Parathyroid adenoma (tissue), 2 donors: ENCODE data around the gene LRP4.

Source experiments
- H2AFZ ChIP-seq: fragments of 300-600 bp; sonication (generic); one replicate; pipeline ENCODE4 v1.7.0; 2017; ENCODE audit warnings: antibody characterized with exemption, mild to moderate bottlenecking
- H3K27ac ChIP-seq: fragments of 300-600 bp; sonication (generic); one replicate; pipeline ENCODE4 v1.7.0; 2017
- H3K27me3 ChIP-seq: fragments of 300-600 bp; sonication (generic); one replicate; pipeline ENCODE4 v1.7.0; 2017; ENCODE audit warnings: low read length; ENCODE audit not compliant: control insufficient read depth, insufficient read depth
- H3K36me3 ChIP-seq: fragments of 300-600 bp; sonication (generic); one replicate; pipeline ENCODE4 v1.7.0; 2017; ENCODE audit warnings: low read length; ENCODE audit not compliant: control insufficient read depth, insufficient read depth
- H3K4me1 ChIP-seq: fragments of 300-600 bp; sonication (generic); one replicate; pipeline ENCODE4 v1.7.0; 2017; ENCODE audit warnings: control low read depth
- H3K4me2 ChIP-seq: fragments of 300-600 bp; sonication (generic); one replicate; pipeline ENCODE4 v1.7.0; 2017; ENCODE audit warnings: low read length
- H3K4me3 ChIP-seq: fragments of 300-600 bp; sonication (generic); one replicate; pipeline ENCODE4 v1.7.0; 2017; ENCODE audit warnings: low read depth, low read length
- H3K79me2 ChIP-seq: fragments of 300-600 bp; sonication (generic); one replicate; pipeline ENCODE4 v1.7.0; 2017; ENCODE audit warnings: control low read depth
- H3K9ac ChIP-seq: fragments of 300-600 bp; sonication (generic); one replicate; pipeline ENCODE4 v1.7.0; 2017; ENCODE audit warnings: mild to moderate bottlenecking
- H3K9me3 ChIP-seq: fragments of 300-600 bp; sonication (generic); one replicate; pipeline ENCODE4 v1.7.0; 2017; ENCODE audit warnings: low read length; ENCODE audit not compliant: control insufficient read depth
- TF ChIP-seq, protein P1 (sequence below): fragments of 300-600 bp; sonication (generic); IDR thresholded peaks from one replicate; pipeline ENCODE4 v1.7.0; 2017; ENCODE audit warnings: antibody characterized with exemption, mild to moderate bottlenecking
- donor health status: primary hyperparathyroidism.

The LRP4 gene

DNA sequence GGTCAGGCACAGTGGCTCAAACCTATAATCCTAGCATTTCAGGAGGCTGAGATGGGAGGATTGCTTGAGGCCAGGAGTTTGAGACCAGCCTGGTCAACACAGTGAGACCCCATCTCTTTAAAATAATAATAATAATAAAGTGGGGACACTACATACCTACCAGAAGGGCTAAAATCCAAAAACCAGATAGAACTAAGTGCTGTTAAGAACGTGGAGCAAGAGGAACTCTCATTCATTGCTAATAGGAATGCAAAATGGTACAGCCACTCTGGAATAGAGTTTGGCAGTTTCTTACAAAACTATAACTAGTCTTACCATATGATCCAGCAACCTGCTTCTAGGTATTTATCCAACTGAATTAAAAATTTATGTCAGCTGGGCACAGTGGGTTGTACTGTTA lies 81.9 kb downstream of the LRP4 start:
- Histone ChIP-seq H3K9me3 (no peaks in the 10 kb centered on the region), H3K4me1 (no peaks in the 10 kb centered on the region), H3K79me2 (peaks cover 22% of the 10 kb centered on the region), H3K27me3 (no peaks in the 10 kb centered on the region), H3K4me2 (no peak overlapping the region), H3K36me3 (no peaks in the 10 kb centered on the region), H3K9ac (no peak overlapping the region), H3K4me3 (no peak overlapping the region), H3K27ac (no peak overlapping the region), H2AFZ (no peak overlapping the region)
- TF ChIP-seq, protein P1, sequence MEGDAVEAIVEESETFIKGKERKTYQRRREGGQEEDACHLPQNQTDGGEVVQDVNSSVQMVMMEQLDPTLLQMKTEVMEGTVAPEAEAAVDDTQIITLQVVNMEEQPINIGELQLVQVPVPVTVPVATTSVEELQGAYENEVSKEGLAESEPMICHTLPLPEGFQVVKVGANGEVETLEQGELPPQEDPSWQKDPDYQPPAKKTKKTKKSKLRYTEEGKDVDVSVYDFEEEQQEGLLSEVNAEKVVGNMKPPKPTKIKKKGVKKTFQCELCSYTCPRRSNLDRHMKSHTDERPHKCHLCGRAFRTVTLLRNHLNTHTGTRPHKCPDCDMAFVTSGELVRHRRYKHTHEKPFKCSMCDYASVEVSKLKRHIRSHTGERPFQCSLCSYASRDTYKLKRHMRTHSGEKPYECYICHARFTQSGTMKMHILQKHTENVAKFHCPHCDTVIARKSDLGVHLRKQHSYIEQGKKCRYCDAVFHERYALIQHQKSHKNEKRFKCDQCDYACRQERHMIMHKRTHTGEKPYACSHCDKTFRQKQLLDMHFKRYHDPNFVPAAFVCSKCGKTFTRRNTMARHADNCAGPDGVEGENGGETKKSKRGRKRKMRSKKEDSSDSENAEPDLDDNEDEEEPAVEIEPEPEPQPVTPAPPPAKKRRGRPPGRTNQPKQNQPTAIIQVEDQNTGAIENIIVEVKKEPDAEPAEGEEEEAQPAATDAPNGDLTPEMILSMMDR, result no peak

DNA sequence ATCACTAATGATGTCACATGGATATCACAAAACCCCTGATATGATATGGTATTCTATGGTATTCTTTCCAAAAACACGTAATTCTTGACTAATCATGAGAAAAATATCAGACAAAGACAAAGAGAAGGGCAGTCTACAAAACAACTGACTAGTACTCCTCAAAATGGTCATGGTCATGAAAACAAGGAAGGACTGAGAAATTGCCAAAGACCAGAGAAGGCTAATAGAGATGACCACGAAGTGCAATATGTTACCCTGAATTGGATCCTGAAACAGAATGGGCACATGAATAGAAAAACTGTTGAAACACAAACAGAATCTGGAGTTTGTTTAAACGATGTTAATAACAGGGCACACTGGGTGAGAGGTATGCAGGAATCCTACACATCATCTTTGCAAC lies 82.5 kb downstream of the LRP4 start:
- H3K4me1 ChIP-seq, result no peaks in the 10 kb centered on the region
- no peak overlapping the region for H2AFZ ChIP-seq
- peaks cover 22% of the 10 kb centered on the region for H3K79me2 ChIP-seq
- TF ChIP-seq, protein P1, result no peak
- no peaks in the 10 kb centered on the region for H3K9me3 ChIP-seq
- no peaks in the 10 kb centered on the region for H3K27me3 ChIP-seq
- H3K36me3 ChIP-seq, result no peaks in the 10 kb centered on the region
- no peak overlapping the region for H3K27ac ChIP-seq
- H3K4me3 ChIP-seq, result no peak overlapping the region
- no peak overlapping the region for H3K9ac ChIP-seq
- H3K4me2 ChIP-seq, result no peak overlapping the region

DNA sequence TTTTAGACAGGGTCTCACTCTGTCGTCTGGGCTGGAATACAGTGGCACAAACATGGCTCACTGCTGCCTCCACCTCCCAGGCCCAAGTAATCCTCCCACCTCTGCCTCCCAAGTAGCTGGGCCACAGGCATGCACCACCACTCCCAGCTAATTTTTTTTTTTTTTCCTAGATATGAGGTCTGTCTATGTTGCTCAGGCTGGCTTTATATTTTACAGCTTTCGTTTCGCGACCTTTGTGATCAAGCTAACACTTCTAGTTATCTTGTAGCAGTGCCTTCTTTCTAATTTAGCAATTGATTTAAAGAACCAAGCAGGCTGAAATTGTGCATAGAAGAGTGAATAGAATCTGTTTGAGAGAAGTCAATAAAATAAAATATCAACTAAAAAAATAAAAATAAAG lies 83.5 kb downstream of the LRP4 start:
- Histone ChIP-seq H3K27me3 (no peaks in the 10 kb centered on the region), H3K9ac (no peak overlapping the region), H3K4me1 (no peaks in the 10 kb centered on the region), H2AFZ (no peak overlapping the region), H3K79me2 (peaks cover 16% of the 10 kb centered on the region), H3K4me3 (no peak overlapping the region), H3K9me3 (no peaks in the 10 kb centered on the region), H3K27ac (no peak overlapping the region), H3K36me3 (no peaks in the 10 kb centered on the region), H3K4me2 (no peak overlapping the region)
- TF ChIP-seq, protein P1, result no peak

DNA sequence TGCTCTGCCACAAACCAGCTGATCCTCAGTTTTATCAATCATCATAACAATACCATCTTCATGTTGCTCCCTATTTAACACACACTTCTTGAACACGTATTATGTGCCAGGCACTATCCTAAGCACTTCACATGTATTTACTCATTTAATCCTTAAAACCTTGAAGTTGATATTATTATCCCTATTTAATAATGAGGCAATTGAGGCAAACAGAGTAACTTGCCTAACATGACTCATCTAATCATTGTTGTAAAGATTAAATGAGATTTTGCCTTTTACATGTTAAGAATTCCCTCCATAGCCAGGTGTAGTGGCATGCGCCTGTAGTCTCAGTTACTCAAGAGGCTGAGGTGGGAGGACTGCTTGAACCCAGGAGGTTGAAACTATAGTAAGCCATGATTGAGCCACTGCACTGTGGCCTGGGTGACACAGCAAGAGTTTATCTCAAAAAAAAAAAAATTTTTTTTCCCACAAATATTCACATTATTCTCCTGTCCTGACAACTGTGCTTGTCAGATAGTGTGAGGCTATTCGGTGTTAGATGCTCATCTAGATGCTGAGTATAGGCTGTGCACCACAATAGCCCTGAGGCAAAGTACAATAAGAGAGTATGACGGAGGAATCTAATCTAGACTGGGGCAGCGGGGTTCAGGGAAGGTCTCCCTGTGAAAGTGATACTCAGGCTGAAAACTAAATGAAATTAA lies 85.7 kb downstream of the LRP4 start:
- peaks cover 10% of the 10 kb centered on the region for H3K79me2 ChIP-seq
- no peak overlapping the region for H3K4me3 ChIP-seq
- H3K4me1 ChIP-seq, result no peaks in the 10 kb centered on the region
- TF ChIP-seq, protein P1, result no peak
- H3K36me3 ChIP-seq, result no peaks in the 10 kb centered on the region
- H3K27ac ChIP-seq, result no peak overlapping the region
- no peaks in the 10 kb centered on the region for H3K9me3 ChIP-seq
- H2AFZ ChIP-seq, result no peak overlapping the region
- no peak overlapping the region for H3K9ac ChIP-seq
- no peak overlapping the region for H3K4me2 ChIP-seq
- no peaks in the 10 kb centered on the region for H3K27me3 ChIP-seq

DNA sequence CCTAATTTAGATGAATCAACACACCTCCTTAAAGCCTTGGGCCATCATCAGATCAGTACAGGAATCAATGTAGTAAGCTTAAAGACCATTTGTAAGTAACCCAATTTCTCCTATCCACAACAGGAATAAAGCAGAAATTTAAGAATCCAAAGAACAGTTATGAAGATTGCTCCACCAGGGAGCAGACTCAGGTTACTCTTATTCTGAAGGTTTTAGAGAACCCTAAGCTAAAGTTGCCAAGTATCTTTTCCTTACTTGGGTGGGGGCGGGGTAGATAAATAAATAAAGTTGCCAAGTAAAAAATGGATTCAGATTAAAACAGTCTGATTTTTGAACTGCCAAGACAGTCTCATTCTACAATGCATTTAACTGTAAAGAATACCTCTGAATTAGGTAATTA lies 90.4 kb downstream of the LRP4 start:
- Histone ChIP-seq H3K9ac (no peak overlapping the region), H3K36me3 (no peaks in the 10 kb centered on the region), H3K4me1 (peaks cover 2% of the 10 kb centered on the region), H3K9me3 (no peaks in the 10 kb centered on the region), H3K27ac (no peak overlapping the region), H3K4me3 (no peak overlapping the region), H3K4me2 (no peak overlapping the region), H2AFZ (no peak overlapping the region), H3K27me3 (no peaks in the 10 kb centered on the region), H3K79me2 (no peaks in the 10 kb centered on the region)
- TF ChIP-seq, protein P1, result no peak
